GM21367 (cell line): ENCODE measurements around the gene LRRC42.

ENCODE experiments used
- ATAC-seq: cut with Tn5 transposase; IDR thresholded peaks from one replicate; pipeline ENCODE4 v1.9.1; 2021; ENCODE audit not compliant: unreplicated experiment

LRRC42 gene

DNA sequence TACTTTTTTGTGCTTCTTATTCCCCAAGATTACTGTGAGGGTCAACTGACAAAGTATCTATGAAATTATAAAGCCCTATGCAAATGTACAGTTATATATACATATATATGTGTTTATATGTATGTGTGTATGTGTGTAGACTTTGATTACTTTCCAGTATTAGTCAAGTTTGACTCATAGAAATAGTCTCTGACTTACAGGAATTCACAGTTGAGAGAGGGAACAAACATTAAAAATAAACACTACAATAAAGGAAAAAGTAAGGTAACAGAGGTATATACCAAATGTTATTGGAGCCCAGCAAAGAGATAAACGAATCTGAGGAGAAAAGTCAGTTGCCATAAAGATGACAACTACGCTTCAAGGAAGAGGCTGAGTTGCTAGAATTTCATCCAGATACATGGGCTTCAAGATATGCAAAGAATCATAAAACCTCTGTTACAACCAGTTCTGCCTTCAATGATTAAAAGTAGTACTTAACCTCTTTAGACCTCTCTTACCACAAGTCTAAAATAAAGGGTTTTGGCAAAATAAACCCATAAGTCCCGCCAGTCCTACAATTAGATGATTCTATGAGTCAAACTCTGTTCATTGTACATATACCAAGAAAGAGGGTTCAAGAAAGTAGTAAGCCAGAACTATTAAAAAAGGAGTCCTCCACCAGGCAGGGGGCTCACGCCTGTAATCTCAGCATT lies 7.9 kb upstream of the LRRC42 start:
- ATAC-seq, result no peak

DNA sequence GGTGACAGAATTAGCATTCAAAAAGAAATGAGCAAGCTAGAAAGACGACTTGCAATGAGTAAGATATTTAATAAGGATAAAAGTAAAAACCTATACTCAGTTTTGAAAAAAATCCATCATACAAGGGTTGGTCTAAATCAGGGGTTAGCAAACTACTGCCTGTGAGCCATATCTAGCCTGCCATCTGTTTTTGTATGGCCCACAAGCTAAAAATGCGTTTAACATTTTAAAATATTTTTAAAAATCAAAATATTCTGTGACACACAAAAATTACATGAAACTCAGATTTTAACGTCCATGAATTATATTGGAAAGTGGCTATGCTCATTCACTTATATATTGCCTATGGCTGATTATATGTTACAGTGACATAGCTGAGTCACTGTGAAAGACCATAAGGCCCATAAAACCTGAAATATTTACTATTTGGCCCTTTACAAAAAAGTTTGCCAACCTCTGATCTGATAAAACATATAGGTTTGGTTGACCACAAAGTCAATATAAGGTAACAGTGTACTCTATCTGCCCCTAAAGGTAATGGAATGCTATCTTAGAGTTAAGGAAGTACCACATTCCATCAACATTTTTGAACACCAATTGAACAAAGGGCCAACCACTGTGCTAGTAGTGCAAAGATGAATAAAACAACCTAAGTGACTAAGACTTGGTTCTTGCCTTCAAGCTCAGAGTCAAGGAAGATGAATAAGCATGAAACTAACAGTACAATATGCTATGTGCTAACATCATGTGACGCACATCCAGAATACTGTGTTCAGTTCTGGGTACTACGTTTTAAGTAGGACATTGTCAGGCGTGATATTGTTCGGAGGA lies 3.8 kb upstream of the LRRC42 start:
- no peak for ATAC-seq

DNA sequence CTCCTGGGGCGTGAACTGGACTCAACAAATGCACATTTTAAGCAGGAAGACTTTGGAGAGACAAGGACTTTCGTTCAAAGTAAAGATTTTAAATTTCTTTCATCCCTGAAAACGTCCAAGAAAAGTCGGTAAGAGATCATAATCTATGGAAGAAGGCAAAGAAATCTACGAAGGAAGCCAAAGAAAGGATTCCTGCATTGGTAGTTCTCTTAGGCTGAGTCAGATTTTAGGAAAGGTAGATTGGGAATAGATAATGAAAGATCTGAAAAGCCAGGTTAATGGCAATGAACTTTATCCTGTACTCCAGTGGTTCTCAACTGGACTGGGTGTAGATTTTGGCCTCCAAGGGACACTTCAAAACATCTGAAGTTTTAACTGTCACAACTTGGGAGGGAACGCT lies 3.1 kb upstream of the LRRC42 start:
- ATAC-seq, result no peak

DNA sequence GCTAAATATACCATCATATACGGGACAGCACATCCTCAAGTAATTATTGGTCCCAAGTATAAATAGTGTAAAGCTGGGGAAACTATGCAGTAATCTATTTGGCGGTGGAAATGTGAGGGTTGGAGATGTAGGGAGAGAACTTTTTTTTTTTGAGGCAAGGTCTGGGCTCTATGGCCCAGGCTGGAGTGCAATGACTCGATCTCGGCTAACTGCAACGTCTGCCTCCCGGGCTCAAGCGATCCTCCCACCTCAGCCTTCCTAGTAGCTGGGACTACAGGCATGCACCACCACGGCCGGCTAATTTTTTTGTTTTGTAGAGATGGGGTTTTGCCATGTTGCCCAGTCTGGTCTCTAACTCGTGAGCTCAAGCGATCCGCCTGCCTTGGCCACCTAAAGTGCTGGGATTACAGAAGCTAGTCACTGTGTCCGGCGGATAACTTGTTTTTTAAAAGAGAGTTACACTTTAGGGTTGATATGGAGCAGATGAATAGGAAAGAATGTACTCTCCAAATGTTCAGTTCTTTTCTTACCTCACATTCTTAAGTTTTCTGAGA lies 2.6 kb upstream of the LRRC42 start:
- ATAC-seq, result no peak

DNA sequence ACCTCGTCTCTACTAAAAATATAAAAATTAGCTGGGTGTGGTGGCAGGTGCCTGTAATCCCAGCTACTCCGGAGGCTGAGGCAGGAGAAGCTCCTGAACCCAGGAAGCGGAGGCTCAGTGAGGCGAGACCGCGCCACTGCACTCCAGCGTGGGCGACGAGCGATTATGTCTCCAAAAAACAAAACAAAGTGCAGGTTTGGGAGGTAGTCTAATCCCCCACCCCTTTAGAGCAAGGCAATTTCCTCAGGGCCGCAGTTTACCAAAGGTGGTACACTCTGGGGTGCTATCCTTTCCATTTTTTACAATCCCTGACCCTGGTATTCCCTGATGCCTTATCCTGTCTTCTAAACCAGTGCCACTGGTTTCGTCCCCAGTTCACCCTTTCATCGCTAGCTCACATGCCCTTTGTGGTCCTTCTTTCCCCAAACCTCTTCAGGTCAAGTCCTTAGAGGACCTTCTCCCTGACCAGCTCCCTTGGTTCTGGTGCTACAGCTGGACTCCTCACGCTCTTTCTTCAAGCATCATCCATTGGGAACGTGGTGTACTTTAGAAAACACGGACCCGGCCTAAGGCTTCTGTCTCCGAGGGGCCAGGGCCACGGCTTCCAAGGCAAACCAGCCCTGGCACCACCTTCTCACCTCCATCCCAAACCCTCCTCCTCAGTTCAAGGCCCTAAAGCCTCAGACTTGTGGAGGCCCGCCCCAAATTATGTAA lies 1.5 kb upstream of the LRRC42 start:
- no peak for ATAC-seq

DNA sequence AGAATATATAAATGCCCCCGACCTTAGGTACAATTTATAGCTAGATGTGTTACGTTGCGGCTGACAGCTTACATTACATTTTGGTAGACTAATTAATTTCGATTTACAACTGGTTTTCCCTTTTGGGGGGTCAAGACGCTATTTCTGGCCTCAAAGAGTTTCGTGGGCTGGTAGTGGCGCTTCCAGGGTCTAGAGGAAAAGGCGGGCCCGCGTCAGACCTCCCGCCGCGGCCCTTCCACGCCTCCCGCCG lies 1.0 kb upstream of the LRRC42 start:
- no peak for ATAC-seq

DNA sequence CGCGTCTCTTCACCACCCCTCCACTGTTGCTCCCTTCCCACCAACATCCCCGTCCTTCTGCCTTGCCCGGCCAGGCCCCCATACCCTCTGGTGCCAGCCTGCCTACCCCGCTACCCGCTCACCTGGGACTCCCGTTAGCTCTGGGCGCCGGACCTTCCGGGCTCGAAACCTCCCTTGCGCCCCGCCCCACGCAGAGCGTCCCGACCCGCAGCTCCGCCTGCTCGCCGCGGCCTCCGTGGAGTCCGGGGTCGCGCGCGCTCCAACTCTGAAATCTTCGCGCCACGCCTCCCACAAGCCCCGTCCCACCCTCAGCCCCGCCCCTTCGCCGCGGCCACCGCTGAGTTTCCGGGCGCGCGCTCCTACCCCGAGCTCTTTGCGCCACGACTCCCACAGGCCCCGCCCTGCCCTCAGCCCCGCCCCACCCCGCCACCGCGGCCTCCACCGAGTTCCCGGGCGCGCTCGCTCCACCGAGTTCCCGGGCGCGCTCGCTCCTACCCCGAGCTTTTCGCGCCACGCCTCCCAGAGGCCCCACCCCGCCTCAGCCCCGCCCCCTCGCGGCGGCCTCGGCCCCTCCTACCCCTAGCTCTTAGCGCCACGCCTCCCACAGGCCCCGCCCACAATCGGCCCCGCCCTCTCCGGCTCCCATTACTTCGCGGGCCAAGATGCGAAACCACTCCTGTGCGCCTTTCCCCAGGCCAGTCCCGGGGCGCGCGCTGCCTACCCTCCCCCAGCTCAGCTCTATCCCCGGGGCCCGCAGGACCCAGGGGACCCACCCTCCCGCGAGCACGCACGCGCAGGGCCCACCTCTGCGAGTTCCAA lies 508 bp upstream of the LRRC42 start, which contains the start of gene IFT25:
Gene IFT25 (minus strand): TSS at position 267 of the 819 bp plus-strand sequence. CDS start 5,617 bp downstream, outside the sequence.
- ATAC-seq, result peak; percentile 54

DNA sequence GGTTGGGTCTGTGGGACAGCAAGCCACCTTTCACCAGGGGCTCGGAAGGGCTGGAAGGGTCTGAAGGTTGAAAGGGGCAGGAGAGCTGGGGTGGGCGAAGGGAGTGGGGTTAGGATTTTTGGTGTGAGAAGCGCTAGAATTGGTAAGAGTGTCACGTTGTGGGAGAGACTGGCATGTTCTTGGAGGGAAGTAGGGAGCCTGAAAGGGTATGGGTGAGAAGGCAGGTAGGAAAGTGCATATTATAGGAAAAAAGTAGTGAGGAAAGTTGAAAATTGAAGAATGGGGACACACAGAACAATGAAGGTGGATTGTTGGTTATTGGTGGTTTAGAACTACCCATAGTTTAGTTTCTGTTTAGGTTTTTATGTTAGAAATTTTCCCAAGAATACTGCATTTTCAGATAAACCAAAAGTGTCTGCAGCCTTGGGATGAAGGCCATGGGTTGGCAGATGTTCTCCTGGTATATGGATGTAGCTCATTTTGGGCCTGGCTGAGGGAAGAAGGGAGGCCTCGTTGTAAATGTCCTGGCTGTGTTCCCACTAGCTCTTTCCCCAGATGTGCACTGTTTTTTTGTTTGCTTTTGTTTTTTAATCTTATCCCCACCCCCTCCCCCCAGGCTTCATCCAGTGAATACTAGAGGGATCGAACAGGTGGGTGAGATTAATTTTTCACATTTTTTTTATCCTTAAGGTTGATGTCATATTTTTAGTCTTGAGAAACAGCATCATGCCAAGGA lies 1.2 kb downstream of the LRRC42 start:
- no peak for ATAC-seq

DNA sequence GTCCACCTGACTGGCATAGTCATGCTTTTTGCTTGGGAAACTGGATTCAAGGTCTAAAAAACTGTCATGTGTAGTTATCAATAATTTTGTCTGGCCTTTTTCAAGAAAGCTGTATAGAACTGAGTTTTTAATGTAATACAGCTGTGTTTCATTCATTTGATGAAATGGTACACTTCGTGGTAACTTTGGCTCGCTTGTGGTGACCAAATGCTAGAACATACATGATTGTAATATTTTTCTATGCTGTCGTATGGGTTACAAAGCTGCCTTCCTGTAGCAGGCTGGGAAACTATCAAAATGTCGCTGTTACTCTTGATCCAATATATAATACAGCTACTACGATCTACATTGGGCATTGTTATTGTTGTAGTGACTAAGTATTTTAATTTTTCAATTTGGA lies 2.1 kb downstream of the LRRC42 start:
- ATAC-seq, result no peak

DNA sequence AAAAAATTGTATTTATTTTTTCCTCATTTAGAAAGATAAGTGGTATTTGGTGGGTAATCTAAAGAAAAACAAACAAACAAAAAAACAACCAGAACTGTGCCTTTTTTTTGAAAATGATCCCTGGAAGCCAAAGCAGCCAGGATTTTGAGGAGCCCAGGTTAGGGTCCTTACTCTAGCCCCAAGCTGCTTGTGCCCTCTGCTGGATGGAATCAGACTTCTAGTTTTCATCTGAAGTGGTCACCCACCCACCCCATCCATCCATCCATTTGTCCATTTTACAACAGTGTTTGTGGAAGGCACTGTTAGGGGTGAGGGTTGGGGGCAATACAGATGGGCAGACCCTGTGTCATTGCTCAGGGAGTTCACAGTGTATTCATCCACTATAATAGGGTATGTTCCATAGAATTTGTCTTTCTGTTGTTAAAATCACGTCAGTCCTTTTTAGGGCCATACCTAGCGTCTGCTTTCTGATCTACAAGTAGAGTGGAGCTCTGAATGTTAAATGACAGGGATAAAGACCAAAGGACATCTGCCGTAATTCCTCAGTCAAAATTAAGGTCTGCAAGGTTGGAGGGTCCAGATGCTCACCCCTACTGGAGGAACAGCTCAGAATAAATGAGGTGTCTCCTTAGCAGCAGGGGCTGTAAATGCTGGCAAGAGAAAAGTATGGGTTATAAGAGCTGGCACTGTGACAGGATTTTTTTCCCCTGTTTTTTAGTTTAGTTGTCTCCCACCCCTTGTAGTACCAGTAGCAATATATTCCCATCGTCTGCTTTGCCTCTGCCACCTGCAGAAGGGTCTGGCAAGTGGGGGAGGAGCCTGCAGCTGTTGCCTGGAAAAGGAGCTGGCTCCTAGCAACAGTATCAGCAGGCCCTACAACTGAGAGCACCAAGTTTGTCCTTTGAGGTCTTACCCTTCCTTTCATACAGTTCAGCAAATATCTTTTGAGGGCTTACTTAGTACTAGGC lies 3.2 kb downstream of the LRRC42 start:
- ATAC-seq, result no peak

DNA sequence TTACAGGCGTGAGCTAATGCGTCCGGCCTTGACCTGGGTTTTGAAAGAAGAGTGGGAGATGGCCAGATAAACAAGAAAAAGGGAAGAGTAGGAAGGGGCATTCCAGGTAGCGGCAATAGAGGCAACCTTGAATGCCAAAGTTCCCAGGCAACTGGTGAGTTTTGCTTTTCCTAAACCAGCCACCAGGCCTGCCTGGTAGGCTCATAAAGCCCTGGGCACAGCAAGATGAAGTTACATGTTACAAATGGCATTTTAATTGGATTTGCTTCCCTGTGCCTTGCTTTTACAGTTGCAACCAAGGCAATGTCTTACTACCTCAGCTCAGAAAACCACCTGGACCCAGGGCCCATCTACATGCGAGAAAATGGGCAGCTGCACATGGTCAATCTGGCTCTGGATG lies 5.5 kb downstream of the LRRC42 start:
- no peak for ATAC-seq

DNA sequence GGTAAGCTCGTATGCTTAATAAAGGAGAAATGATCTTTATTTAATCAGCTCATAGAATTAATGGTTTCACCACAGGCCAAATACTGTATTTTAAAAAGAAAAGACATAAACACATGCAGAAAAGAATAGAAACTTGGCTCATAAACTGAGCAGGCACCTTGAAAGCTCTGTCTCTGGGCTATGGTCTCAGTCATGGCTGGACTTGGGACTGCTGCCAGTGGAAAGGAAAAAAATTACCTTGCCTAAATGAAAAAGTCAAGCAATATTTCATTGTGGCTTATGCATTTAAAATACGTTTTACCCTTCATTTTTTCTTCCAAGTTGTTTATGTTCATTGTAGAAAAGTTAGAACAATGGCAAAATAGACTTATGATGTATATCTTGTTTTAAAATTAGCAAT lies 8.0 kb downstream of the LRRC42 start:
- ATAC-seq, result no peak

DNA sequence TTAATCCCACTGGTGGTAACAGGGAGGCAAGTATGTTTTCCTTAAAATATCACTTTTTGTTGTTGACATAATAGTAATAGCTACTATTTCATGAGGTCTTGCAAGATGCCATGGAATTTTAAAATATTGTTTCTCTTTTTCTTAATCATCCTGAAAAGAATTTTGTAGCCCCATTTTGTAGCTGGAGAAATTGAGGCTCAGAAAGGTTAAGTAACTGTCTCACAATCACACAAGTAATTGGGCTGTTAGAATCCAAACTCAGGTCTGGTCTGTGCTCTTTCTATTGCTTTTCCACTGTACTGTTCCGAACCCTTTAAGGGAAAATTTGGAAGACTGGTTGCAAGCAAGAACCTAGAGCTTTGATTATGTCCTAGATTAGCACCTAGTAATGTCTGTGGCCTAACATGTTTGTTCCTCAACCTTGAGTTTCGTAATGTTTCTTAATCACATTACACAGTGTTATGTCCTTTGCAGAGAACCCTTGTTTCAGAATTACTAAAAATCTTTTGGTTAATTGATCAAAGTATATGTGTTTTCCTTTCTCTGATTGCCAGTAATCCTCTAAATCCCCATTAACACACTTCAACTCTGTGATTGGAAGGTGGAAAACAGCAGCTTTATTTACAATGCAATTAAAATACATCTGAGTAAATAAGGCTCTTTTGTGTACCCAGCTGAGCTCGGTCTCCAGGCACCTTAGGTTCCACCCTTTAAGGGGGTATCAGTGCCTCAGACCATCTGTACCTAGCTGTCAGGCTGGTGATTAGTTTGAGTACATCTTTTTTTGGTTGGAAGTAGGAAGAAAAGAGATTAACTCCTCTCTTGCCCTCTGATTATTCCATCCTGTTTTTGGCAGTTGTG lies 10.4 kb downstream of the LRRC42 start:
- ATAC-seq, result no peak

DNA sequence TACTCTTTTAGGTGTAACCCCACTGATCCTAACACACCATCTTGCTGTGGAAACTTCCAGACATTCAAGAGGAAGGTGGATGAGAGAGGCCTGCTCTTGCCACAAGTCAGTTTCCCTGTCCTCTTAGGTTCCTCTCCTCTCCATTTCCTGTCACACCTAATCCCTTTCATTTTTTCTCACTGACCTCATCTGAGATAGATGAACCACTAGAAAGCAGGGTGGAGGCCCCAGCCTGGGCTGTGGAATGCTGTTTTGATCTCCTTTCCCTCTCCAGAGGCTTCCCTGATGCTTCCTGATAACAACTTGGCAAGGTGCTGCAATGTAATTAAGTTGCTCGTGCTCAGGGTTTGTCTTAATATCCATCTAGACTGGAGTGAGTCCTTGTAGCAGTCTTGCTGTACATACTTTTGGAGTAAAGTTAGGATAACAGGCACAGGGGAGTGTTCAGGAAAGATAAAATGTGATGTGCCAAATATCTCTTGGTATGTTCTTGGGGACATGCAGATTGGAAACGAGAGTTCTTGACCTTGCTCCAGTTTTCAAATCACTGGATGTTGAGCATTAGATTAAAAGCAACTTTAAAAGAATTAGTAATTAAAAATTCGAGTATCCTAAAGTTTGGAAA lies 11.2 kb downstream of the LRRC42 start:
- ATAC-seq, result no peak

DNA sequence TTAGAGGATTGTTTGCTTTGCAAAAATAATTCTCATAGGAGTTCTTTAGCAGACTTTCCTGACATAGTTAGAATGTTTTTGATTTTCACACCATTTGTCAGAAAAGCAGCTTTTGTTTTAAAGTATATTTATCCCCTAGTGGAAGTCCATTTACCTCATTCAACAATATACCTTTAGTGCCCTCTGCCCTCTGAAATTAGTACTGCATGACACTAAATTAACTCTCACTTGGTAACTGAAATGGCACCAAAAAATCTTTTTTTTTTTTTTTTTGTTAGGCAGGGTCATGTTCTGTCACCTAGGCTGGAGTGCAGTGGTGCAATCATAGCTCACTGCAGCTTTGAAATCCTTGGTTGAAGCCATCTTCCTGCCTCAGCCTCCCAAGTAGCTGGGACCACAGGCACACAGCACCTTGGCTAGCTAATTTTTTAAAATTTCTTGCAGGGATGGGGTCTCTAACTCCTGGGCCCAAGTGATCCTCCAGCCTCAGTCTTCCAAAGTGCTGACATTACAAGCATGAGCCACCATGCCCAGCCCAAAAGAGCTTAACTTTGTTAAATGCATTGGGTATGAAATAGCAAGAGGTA lies 13.6 kb downstream of the LRRC42 start:
- ATAC-seq, result no peak

DNA sequence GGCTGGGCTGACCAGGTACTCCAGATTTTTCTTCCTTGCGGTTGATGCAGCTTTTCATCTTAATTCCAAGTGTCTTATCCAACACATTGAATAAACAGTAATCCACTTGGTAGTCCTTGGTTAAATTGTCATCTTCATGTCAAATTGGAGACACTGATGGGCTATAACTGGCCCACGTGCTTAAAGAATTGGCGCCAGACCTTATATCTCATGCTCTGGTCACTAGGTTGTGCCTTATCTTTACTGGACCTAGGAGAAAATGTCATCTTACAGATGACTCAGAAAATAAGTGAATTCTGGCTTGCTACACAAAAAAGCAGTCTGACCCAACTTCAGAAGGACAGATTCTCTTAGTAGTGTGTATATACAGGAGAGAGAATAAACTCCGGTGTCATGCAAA lies 16.2 kb downstream of the LRRC42 start:
- no peak for ATAC-seq

DNA sequence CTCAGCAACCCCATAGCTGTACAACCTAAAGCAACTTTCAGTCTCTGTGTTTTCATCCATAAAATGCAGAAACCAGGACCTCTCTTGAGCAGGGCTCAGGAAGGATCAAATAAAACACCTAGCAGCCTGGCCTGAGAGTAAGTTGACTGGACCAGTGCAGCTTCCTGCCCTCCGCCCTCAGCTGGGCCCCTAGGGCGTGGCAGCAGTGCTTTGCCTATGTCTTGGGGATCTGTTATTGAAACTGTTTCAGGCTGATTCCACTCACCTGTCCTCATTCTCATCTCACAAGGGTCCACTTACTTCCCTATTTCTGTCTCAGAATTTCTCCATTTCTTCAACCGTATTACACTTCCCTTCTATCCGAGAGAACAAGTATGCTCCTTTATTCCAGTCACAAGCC lies 17.3 kb downstream of the LRRC42 start:
- ATAC-seq, result no peak
